K562 (cell line): ENCODE results near the gene SPON1. TPM values are rescaled to one million over a fixed set of nuclear protein-coding genes. Genes with fewer than 3 reads are reported as not detected.

Source experiments
- ATAC-seq: fragments of 200-7000 bp; cut with Tn5 transposase; 3 replicates; pipeline ENCODE4 v1.9.1; 2020; ENCODE audit warnings: moderate library complexity
- BruUV-seq: library from RNA; stranded (reverse); fragments of 400-500 nt; replicated peaks from 2 replicates; lab custom pipeline; 2021; lab: Mats Ljungman, UMichigan
- CTCF ChIA-PET: fragments of 300-600 bp; formaldehyde crosslinking; extraction: SDS; loops from one replicate; lab custom pipeline; 2021; ENCODE audit warnings: low intra/inter-chr PET ratio; lab: Yijun Ruan, JAX
- POLR2A ChIA-PET: fragments of 300-600, 350-650 bp; sonication (Branson Sonifier 250); formaldehyde crosslinking; extraction: SDS; loops from one replicate; lab custom pipeline; 2021; ENCODE audit warnings: antibody characterized with exemption, inconsistent platforms; lab: Yijun Ruan, JAX
- DNase-seq, 4 experiments: peaks; one replicate each; pipeline versions ENCODE4 v3.0.0 to v3.0.0-alpha.2; 2011 to 2018; ENCODE audit warnings: low spot score in 3 of 4, mixed read lengths in 3 of 4; ENCODE audit errors: extremely low read depth in 1 of 4
- FAIRE-seq: peaks from 2 replicates; lab custom pipeline; 2011; peaks lifted over from hg19 to GRCh38; lab: Jason Lieb, UNC
- H2AFZ ChIP-seq: 2 replicates; pipeline ENCODE4 v1.6.0; 2011; ENCODE audit warnings: low read depth, low read length, control low read depth, inconsistent platforms
- H3K27ac ChIP-seq: fragments of 200-600 bp; 3 replicates; pipeline ENCODE4 v1.8.0; 2011; ENCODE audit warnings: low read depth, mild to moderate bottlenecking, control low read depth, inconsistent platforms, low read length, moderate library complexity, mixed read lengths; ENCODE audit errors: extremely low read depth
- H3K27me3 ChIP-seq, 2 experiments: fragments of 300-600 bp in 1 of 2; 2 replicates in 1 of 2; 3 replicates in 1 of 2; pipeline versions ENCODE4 v1.6.0 to v1.8.0; 2011; ENCODE audit warnings: inconsistent platforms in 2 of 2, low read length in 2 of 2, mild to moderate bottlenecking in 1 of 2, mixed read lengths in 1 of 2, moderate library complexity in 1 of 2; ENCODE audit not compliant: control insufficient read depth in 2 of 2, insufficient read depth in 2 of 2
- H3K36me3 ChIP-seq: fragments of 300-600 bp; 3 replicates; pipeline ENCODE4 v1.8.0; 2011; ENCODE audit warnings: mild to moderate bottlenecking, low read length, inconsistent platforms; ENCODE audit not compliant: control insufficient read depth, insufficient read depth
- H3K4me1 ChIP-seq, 2 experiments: fragments of 200-600 bp in 1 of 2; replicated peaks in 1 of 2; 2 replicates in 1 of 2; 3 replicates in 1 of 2; pipeline versions ENCODE4 v1.5.1 to v1.8.0; 2011; ENCODE audit warnings: inconsistent platforms in 2 of 2, low read length in 2 of 2, mild to moderate bottlenecking in 1 of 2, mixed read lengths in 1 of 2, moderate library complexity in 1 of 2; ENCODE audit not compliant: control insufficient read depth in 2 of 2, insufficient read depth in 2 of 2
- H3K4me2 ChIP-seq: 2 replicates; pipeline ENCODE4 v1.6.1; 2011; ENCODE audit warnings: low read length, control low read depth, inconsistent platforms, mixed read lengths; ENCODE audit not compliant: insufficient read depth
- H3K4me3 ChIP-seq: fragments of 200-600 bp; sonication (generic), shearing (Covaris generic); 2 replicates; pipeline ENCODE4 v1.5.1; 2016; ENCODE audit warnings: control low read depth, inconsistent platforms
- H3K79me2 ChIP-seq: fragments of 200-600 bp; 3 replicates; pipeline ENCODE4 v1.8.0; 2011; ENCODE audit warnings: low read length, inconsistent platforms; ENCODE audit not compliant: control insufficient read depth, insufficient read depth
- H3K9ac ChIP-seq, 2 experiments: 2 replicates each; pipeline versions ENCODE4 v1.6.0 to v1.6.1; 2011; ENCODE audit warnings: low read depth in 2 of 2, low read length in 2 of 2, control low read depth in 1 of 2, inconsistent platforms in 1 of 2, mild to moderate bottlenecking in 1 of 2, mixed read lengths in 1 of 2; ENCODE audit not compliant: insufficient read depth in 1 of 2
- H3K9me1 ChIP-seq: one replicate; pipeline ENCODE4 v1.6.0; 2011; ENCODE audit warnings: inconsistent platforms, mild to moderate bottlenecking, low read length, moderate library complexity; ENCODE audit not compliant: control insufficient read depth, insufficient read depth
- H3K9me3 ChIP-seq: replicated peaks from 2 replicates; pipeline ENCODE4 v1.5.1; 2011; ENCODE audit warnings: low read depth, low read length, inconsistent platforms; ENCODE audit not compliant: control insufficient read depth, insufficient read depth
- H4K20me1 ChIP-seq: replicated peaks from 2 replicates; pipeline ENCODE4 v1.6.1; 2011; ENCODE audit warnings: low read length, inconsistent platforms, mixed read lengths; ENCODE audit not compliant: control insufficient read depth, insufficient read depth
- CBFA2T3 ChIP-seq: fragments of 450-650 bp; IDR thresholded peaks from 2 replicates; pipeline ENCODE4 v1.6.1; 2017
- DACH1 ChIP-seq: fragments of 450-650 bp; IDR thresholded peaks from 2 replicates; pipeline ENCODE4 v1.6.1; 2018; ENCODE audit not compliant: partially characterized antibody
- FOXP1 ChIP-seq: sonication (generic); formaldehyde crosslinking; IDR thresholded peaks from 2 replicates; pipeline ENCODE4 v1.8.0; 2022; ENCODE audit warnings: mild to moderate bottlenecking, missing genetic modification reagents
- IFI16 ChIP-seq: fragments of 250-450 bp; sonication (Bioruptor Pico); IDR thresholded peaks from 2 replicates; pipeline ENCODE4 v2.1.2; 2022; ENCODE audit warnings: mild to moderate bottlenecking, inconsistent platforms
- KAT2B ChIP-seq: IDR thresholded peaks from one replicate; pipeline ENCODE4 v1.6.1; 2012; ENCODE audit warnings: low read depth, mild to moderate bottlenecking, control low read depth, inconsistent platforms, low read length, moderate library complexity
- TFAM ChIP-seq: fragments of 250-450 bp; sonication (Bioruptor Pico); conservative IDR thresholded peaks from 2 replicates; pipeline ENCODE4 v1.5.0; 2021; ENCODE audit warnings: mild to moderate bottlenecking, moderate library complexity
- in situ Hi-C: fragments of 300-500 bp; cut with MboI; formaldehyde crosslinking; loops from 4 replicates; pipeline ENCODE4 v1.15.0; 2018; ENCODE audit warnings: inconsistent platforms, mixed read lengths
- intact Hi-C: fragments of 100-400 bp; cut with micrococcal nuclease; formaldehyde crosslinking; loops from 2 replicates; pipeline ENCODE4 v1.14.2; 2022
- polyA plus RNA-seq, 8 experiments: library from polyadenylated mRNA; depleted of rRNA in 4 of 8; stranded (reverse) in 5 of 8; unstranded in 3 of 8; fragments of >200 nt; fragmentation: Nextera tagmentation in 2 of 8; fragmentation: Illumina TruSeq in 1 of 8; extraction: Ambion mirVana in 2 of 8; extraction: Trizol in 1 of 8; gene quantifications; 2 replicates each; pipeline versions ENCODE4 v1.2.1 to v1.2.3, GENCODE V29; 2011 to 2014; ENCODE audit warnings: inconsistent platforms in 1 of 8, missing spikeins in 1 of 8
- total RNA-seq, 7 experiments: library from RNA; depleted of rRNA in 6 of 7; stranded (reverse); fragments of >200 nt in 6 of 7; fragmentation: Illumina TruSeq in 2 of 7; extraction: Trizol in 2 of 7; gene quantifications; 2 replicates each; pipeline versions ENCODE4 v1.2.1 to v1.2.3, GENCODE V29; 2011 to 2021; ENCODE audit warnings: low replicate concordance in 1 of 7
- TF ChIP-seq, protein P1 (sequence below): fragments of 250-450 bp; sonication (Bioruptor Pico); IDR thresholded peaks from 2 replicates; pipeline ENCODE4 v1.4.0; 2020; ENCODE audit warnings: mild to moderate bottlenecking, moderate library complexity

SPON1 gene
- total and polyA plus RNA-seq, 9 of the 15 experiments (the other 6 are each of a cell fraction or from before 2014, with no cell fraction given): 0.04 to 0.06 TPM; not detected in 7

DNA sequence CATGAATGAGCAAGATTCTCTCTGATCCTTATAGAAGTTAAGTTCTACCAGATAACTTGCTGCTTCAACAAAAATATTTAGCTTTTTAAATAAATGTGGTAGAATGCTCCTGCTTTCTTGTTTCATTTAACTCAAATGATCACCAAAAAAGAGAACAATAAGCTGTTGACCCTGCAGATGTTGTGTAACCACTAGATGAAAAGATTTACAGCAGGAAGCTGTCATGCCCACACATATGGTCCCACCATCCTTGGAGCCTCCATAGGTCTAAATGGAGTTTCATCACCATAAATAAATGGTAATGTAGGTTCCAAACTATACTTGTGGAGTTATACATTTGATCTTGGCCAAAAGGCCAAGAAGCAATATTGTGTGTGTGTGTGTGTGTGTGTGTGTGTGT is 277.7 kb downstream of the SPON1 start:
- ATAC-seq (no peak), FAIRE-seq (no peak), DNase-seq (no peak)
- TF ChIP-seq DACH1: no peak
- TF ChIP-seq TFAM (CRISPR knock-in tag): no peak
- TF ChIP-seq CBFA2T3: no peak
- no peak for TF ChIP-seq FOXP1 (CRISPR knock-in tag)
- TF ChIP-seq KAT2B: no peak
- TF ChIP-seq, protein P1, sequence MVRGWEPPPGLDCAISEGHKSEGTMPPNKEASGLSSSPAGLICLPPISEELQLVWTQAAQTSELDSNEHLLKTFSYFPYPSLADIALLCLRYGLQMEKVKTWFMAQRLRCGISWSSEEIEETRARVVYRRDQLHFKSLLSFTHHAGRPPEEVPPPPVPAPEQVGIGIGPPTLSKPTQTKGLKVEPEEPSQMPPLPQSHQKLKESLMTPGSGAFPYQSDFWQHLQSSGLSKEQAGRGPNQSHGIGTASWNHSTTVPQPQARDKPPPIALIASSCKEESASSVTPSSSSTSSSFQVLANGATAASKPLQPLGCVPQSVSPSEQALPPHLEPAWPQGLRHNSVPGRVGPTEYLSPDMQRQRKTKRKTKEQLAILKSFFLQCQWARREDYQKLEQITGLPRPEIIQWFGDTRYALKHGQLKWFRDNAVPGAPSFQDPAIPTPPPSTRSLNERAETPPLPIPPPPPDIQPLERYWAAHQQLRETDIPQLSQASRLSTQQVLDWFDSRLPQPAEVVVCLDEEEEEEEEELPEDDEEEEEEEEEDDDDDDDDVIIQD: no peak
- no peak for TF ChIP-seq IFI16 (CRISPR knock-in tag)
- H3K4me2 ChIP-seq: no peak overlapping the region
- peaks cover 0 to 44% of the 10 kb centered on the region in 2 experiments; a peak in 3 of 5 replicates for H3K27me3 ChIP-seq
- CTCF ChIA-PET: no interaction called here
- in situ Hi-C loops: loop anchor here (10.0 kb wide), 1 partner anchor 285 kb away; no protein-coding TSS in a partner anchor
- no peaks in the 10 kb centered on the region; the same call in none of the 2 replicates for H4K20me1 ChIP-seq
- H2AFZ ChIP-seq: no peak overlapping the region
- no TSS peak for BruUV-seq
- H3K9me1 ChIP-seq: no peaks in the 10 kb centered on the region
- H3K79me2 ChIP-seq: no peaks in the 10 kb centered on the region
- POLR2A ChIA-PET: interaction anchor here (0.5 kb wide), 1 partner anchor 10 kb away, joined by 3 read pairs; no protein-coding TSS in a partner anchor
- no peak overlapping the region for H3K9ac ChIP-seq
- H3K4me3 ChIP-seq: no peak overlapping the region
- no peaks in the 10 kb centered on the region for H3K9me3 ChIP-seq
- intact Hi-C loops: no loop called here
- H3K36me3 ChIP-seq: no peaks in the 10 kb centered on the region
- H3K4me1 ChIP-seq: no peaks in the 10 kb centered on the region
- no peak overlapping the region for H3K27ac ChIP-seq
